ENCODE results near the gene MPST.
"Not testable (repeated sequence)": the region's sequence is repeated elsewhere in the genome, so short reads cannot be mapped to it uniquely, and the experiment has no call there.

MPST gene

DNA sequence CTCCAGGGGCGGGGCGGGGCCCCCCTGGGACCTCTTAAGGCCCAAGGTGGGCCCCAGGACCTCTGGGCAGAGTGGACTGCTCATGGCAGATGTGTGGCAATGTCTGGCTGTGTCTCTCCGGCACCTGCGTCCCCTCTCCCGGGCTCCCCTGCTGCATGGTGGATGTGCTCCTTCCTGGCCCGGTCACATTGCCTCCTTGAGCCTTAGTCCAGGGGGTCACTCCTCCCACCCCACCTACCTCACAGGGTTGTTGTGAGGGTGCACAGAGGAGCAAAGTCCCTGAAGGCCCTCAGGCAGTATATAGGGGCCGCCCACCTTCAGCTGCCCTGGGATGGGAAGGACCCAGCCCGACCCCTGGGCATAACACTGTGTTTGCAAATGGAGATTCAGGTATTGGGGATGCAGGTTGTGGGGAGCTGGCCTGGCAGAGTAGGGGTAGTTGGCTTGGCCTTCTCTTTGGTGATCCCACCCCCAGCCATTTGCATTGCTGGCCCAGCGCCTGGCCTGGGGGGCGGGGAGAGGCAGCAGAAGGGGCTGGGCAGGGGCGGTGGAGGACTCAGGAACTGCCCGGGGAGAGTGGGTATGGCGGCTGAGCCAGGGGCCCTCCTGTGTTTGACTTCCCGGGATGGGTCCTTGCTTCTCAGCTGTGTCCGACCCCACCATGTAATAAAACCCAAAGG lies 43.3 kb downstream of the MPST start:
- DNase-seq: no peak

- DNase-seq: no peak
Observed at GRCh38 chr22:37063431-37064420, 44.2 kb downstream of the MPST start.

- DNase-seq: no peak
Observed at GRCh38 chr22:37064553-37064952, 45.0 kb downstream of the MPST start.

GRCh38 chr22:37065180-37065579 lies 45.6 kb downstream of the MPST start:
- no peak for DNase-seq

DNA sequence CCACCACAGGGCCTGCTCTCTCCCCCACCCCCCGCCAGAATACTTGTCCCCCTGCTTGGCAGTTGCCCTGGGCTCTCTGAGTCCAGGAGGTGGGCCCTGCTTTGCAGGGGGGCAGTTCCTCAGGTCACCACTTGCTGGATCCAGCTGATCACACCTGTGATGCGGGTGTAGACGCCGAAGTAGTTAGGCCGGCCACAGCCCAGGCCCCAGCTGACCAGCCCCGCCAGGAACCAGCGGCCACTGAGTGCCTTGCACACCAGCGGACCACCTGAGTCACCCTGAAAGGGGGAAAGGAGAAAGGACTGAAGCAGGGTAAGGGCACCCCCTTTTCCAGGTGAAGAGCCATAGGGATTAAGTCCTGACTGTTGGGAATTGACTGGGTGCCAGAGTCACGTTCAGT lies 46.4 kb downstream of the MPST start:
- no peak for DNase-seq

GRCh38 chr22:37067428-37067827 lies 47.9 kb downstream of the MPST start:
- DNase-seq: no peak

DNA sequence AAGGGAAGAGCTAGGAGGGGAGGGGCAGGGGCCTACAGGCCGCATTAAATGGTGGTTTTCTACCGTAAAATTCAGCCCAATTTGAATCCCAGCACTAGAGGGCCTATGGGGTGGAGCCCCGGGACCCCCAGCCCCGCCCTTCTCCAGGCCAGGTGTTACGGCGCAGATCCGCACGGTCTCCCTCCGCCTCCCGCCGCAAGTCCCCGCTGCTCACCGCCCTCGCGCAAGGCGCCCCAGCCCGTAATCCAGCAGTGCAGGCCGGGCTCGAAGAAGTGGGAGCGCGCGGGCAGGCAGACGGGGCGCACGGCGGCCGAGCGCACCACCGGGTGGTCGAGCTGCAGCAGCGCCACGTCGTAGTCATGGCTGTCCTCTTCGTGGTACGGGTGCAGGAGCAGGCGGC lies 49.3 kb downstream of the MPST start:
- DNase-seq: no peak

DNA sequence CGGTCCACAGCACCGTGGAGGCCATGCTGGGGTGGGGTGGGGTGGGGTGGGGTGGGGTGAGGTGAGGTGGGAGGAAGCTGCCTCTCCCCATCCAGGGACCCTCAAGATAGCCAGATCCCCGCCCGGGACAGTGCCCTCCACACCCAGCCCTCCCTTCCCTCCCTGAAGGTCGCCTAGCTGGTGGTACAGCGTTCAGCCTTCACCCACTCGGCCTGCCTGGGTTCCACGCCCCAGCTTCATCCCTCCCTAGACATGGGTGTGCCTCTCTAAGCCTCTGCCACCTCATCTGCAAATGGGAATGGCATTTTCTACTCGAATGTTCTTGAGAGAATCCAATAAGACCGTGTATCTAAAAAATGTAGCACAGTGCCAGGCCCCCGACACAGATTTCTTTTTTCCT lies 49.8 kb downstream of the MPST start:
- DNase-seq: no peak

DNA sequence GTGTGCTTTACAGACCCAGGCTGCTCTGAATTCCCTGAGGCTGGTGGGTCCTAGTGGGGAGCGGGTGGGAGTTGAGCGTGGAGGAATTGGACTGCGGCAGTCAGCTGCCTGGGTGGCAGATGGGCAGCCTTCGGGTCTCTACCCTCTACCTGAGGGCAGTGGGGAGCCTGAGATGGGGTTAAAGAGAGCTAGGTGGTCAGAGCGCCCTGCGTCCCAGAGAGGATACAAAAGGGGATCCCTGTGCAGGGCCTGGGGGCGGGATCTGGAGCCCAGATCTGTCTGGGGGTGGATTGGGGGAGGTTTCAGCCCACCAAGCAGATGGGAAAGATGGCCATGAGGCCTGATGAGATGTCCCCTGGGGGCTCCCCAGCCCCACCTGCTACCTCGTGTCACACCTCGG lies 50.2 kb downstream of the MPST start:
- DNase-seq: no peak

DNA sequence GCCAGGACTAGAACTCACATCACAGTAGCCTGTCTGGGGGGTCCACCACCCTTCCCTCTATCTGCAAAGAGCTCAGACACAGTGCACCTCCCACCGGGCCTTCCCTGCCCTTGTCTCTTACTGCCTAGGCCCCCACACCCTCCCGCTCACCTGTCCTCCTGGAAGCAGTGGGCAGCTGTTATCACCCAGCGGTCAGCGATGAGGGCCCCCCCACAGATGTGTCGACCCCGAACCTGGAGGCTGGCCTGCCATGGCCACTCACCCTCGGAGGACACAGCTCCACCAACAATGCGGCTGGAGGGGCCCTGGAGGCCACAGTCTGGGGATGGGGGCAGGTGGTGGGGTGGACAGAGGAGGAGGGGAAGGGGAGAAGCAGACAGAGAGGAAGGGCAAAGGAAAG lies 50.8 kb downstream of the MPST start:
- no peak for DNase-seq

GRCh38 chr22:37070744-37071143 lies 51.2 kb downstream of the MPST start:
- DNase-seq: no peak

- DNase-seq: not testable (repeated sequence)
Observed at GRCh38 chr22:37071850-37072592, 52.5 kb downstream of the MPST start.

- DNase-seq: no peak
Observed at GRCh38 chr22:37072673-37073072, 53.1 kb downstream of the MPST start.

DNA sequence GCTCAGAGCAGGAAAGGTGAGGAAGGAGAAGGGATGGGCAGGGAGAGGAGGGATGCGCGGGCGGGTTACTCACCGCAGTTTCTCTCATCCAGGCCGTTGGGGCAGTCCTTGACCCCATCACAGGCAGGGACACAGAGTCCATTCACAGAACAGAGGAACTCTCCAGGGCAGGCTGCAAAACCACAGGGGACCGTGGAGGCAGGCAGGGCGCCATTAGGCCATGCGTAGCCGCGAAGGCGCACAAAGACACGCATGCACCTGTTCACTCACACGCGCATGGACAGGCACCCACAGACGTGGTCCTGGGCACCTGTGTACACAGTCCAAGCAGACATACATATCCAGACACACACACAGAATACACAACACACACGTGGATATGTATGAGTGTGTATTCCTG lies 55.0 kb downstream of the MPST start:
- DNase-seq: no peak

DNA sequence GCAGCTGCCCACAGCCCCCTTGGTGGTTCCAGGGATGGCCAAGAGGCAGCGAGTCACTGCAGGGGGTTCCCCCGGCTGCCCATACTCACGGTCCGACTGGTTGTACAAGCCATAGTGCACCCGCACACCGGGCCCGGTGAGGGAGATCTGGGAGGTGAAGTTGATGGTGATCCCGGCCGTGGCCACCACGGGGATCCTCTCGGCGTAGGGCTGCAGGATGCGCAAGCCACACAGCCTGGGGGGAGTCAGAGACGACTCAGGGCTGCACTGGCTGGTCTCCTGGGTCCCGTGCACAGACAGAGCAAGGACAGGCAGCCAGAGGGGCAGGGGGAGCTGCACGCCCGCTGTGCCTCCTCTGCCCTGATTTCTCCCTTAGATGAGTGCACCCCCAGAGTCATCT lies 55.5 kb downstream of the MPST start:
- no peak for DNase-seq

- DNase-seq: no peak
Observed at GRCh38 chr22:37075822-37076433, 56.4 kb downstream of the MPST start.

DNA sequence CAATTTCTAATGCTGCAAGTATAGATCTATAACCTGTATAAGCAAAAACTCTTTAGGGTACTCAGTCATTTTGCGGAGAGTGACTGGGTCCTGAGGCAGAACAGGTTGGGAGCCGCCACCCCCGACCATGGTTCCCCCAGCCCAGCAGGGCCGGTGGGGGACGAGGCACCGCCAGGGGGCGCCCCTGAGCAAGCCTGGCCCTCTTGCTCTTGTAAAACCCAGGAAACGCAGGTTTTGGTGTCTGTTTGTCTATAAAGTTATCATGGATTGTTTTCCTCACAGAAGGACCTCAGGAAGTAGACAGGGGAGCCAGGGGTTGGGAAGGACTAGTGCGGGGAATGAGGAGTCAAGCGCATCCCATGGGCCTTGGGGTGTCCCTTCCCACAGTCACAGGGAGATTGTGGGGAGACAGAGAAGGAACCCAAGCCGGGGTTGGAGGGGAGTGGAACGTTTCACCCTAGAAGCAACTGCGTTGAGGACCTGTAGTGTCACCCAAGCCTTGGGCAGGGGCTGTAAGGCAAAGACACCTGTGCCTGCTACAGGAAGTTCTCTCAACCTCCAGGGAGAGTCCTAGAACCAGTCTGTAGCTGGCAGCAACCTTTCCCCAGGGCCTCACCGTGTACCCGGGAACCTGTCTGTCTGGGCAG lies 58.4 kb downstream of the MPST start:
- DNase-seq: peak; percentile 88

GRCh38 chr22:37079158-37079557 lies 59.6 kb downstream of the MPST start:
- DNase-seq: no peak

Data from activated naive CD4-positive, alpha-beta T cell treated with Interleukin-2 at 50 U/mL for 16 hours (primary cell).